OCI-LY1 (cell line): Measurements from ENCODE around the gene CNTN2.

Source experiments
- H2AFZ ChIP-seq: fragments of 200-600 bp; sonication (generic), shearing (Covaris generic); 2 replicates; pipeline ENCODE4 v1.6.0; 2014; ENCODE audit warnings: antibody characterized with exemption, mild to moderate bottlenecking, low read length
- H3F3A ChIP-seq: fragments of 200-600 bp; sonication (generic), shearing (Covaris generic); 2 replicates; pipeline ENCODE4 v1.6.0; 2014; ENCODE audit warnings: mild to moderate bottlenecking, antibody characterized with exemption, low read length, moderate library complexity; ENCODE audit not compliant: insufficient read depth
- H3K27ac ChIP-seq: fragments of 200-600 bp; sonication (generic); 2 replicates; pipeline ENCODE4 v1.5.1; 2014; ENCODE audit warnings: low read length, mixed run types, mild to moderate bottlenecking, low read depth; ENCODE audit not compliant: poor library complexity, severe bottlenecking
- H3K27me3 ChIP-seq: fragments of 200-600 bp; sonication (generic); 2 replicates; pipeline ENCODE4 v1.6.0; 2014; ENCODE audit warnings: antibody characterized with exemption, mild to moderate bottlenecking, low read length, moderate library complexity; ENCODE audit not compliant: insufficient read depth
- H3K36me3 ChIP-seq: fragments of 200-600 bp; sonication (generic); 2 replicates; pipeline ENCODE4 v1.6.1; 2014; ENCODE audit warnings: mild to moderate bottlenecking, antibody characterized with exemption, low read length, moderate library complexity, mixed read lengths; ENCODE audit not compliant: insufficient read depth
- H3K4me1 ChIP-seq: fragments of 200-600 bp; sonication (generic); 2 replicates; pipeline ENCODE4 v1.5.1; 2014; ENCODE audit warnings: mild to moderate bottlenecking, low read length, moderate library complexity; ENCODE audit not compliant: insufficient read depth, severe bottlenecking
- H3K4me2 ChIP-seq: fragments of 200-600 bp; sonication (generic), shearing (Covaris generic); 2 replicates; pipeline ENCODE4 v1.6.1; 2014; ENCODE audit warnings: low read length
- H3K4me3 ChIP-seq: fragments of 200-600 bp; sonication (generic); 2 replicates; pipeline ENCODE4 v1.5.1; 2014; ENCODE audit warnings: low read length, low read depth, mild to moderate bottlenecking, mixed read lengths; ENCODE audit not compliant: poor library complexity, severe bottlenecking
- H3K79me2 ChIP-seq: fragments of 200-600 bp; shearing (Covaris generic); 2 replicates; pipeline ENCODE4 v1.6.1; 2016; ENCODE audit warnings: mixed run types, low read length, mixed read lengths; ENCODE audit not compliant: insufficient read depth
- H3K9ac ChIP-seq: fragments of 200-600 bp; sonication (generic), shearing (Covaris generic); 2 replicates; pipeline ENCODE4 v1.6.1; 2014; ENCODE audit warnings: mild to moderate bottlenecking, low read length, mixed read lengths
- H3K9me2 ChIP-seq: fragments of 200-600 bp; sonication (generic), shearing (Covaris generic); 2 replicates; pipeline ENCODE4 v1.6.1; 2014; ENCODE audit warnings: low read depth, mild to moderate bottlenecking, low read length, mixed read lengths
- H3K9me3 ChIP-seq: fragments of 200-600 bp; shearing (Covaris generic); 2 replicates; pipeline ENCODE4 v1.6.1; 2014; ENCODE audit warnings: low read length, mixed read lengths
- H4K20me1 ChIP-seq: fragments of 200-600 bp; sonication (generic), shearing (Covaris generic); 2 replicates; pipeline ENCODE4 v1.6.0; 2016; ENCODE audit warnings: mild to moderate bottlenecking, low read length; ENCODE audit not compliant: insufficient read depth
- CTCF ChIP-seq: fragments of 200-600 bp; sonication (generic), shearing (Covaris generic); IDR thresholded peaks from 2 replicates; pipeline ENCODE4 v1.5.1; 2017; ENCODE audit warnings: mild to moderate bottlenecking, antibody characterized with exemption, low read length, moderate library complexity, mixed read lengths
- EZH2 ChIP-seq: fragments of 200-600 bp; sonication (generic), shearing (Covaris generic); IDR thresholded peaks from 2 replicates; pipeline ENCODE4 v1.8.0; 2017; ENCODE audit warnings: borderline replicate concordance, mixed run types, mild to moderate bottlenecking, antibody characterized with exemption, low read length, moderate library complexity, mixed read lengths

Gene CNTN2

GRCh38 chr1:205028924-205029323 lies 14.1 kb upstream of the CNTN2 start:
- H3F3A ChIP-seq: no peaks in the 10 kb centered on the region
- no peaks in the 10 kb centered on the region for H3K9me3 ChIP-seq
- H3K4me2 ChIP-seq: no peak overlapping the region
- no peaks in the 10 kb centered on the region for H3K27me3 ChIP-seq
- H4K20me1 ChIP-seq: no peaks in the 10 kb centered on the region
- no peaks in the 10 kb centered on the region for H3K9me2 ChIP-seq
- H3K27ac ChIP-seq: no peak overlapping the region
- H2AFZ ChIP-seq: no peak overlapping the region
- H3K4me1 ChIP-seq: no peaks in the 10 kb centered on the region
- H3K9ac ChIP-seq: no peak overlapping the region
- TF ChIP-seq CTCF: no peak
- no peak for TF ChIP-seq EZH2
- H3K4me3 ChIP-seq: no peak overlapping the region
- H3K36me3 ChIP-seq: no peaks in the 10 kb centered on the region
- no peaks in the 10 kb centered on the region for H3K79me2 ChIP-seq

- no peaks in the 10 kb centered on the region for H3K27me3 ChIP-seq
- no peak overlapping the region for H3K4me3 ChIP-seq
- H3K4me1 ChIP-seq: no peaks in the 10 kb centered on the region
- H4K20me1 ChIP-seq: no peaks in the 10 kb centered on the region
- H3K9ac ChIP-seq: no peak overlapping the region
- no peak overlapping the region for H3K27ac ChIP-seq
- no peaks in the 10 kb centered on the region for H3K79me2 ChIP-seq
- no peaks in the 10 kb centered on the region for H3K9me2 ChIP-seq
- no peaks in the 10 kb centered on the region for H3F3A ChIP-seq
- no peak overlapping the region for H3K4me2 ChIP-seq
- H2AFZ ChIP-seq: no peak overlapping the region
- TF ChIP-seq EZH2 (no peak), CTCF (no peak)
- no peaks in the 10 kb centered on the region for H3K9me3 ChIP-seq
- no peaks in the 10 kb centered on the region for H3K36me3 ChIP-seq
Observed at GRCh38 chr1:205030241-205030640, 12.8 kb upstream of the CNTN2 start.

- Histone ChIP-seq H3F3A (no peaks in the 10 kb centered on the region), H3K36me3 (no peaks in the 10 kb centered on the region), H3K4me2 (no peak overlapping the region), H2AFZ (no peak overlapping the region), H3K79me2 (no peaks in the 10 kb centered on the region), H3K27ac (no peak overlapping the region), H3K27me3 (no peaks in the 10 kb centered on the region), H4K20me1 (no peaks in the 10 kb centered on the region), H3K4me3 (no peak overlapping the region), H3K9me2 (no peaks in the 10 kb centered on the region), H3K9ac (no peak overlapping the region), H3K9me3 (no peaks in the 10 kb centered on the region), H3K4me1 (no peaks in the 10 kb centered on the region)
- TF ChIP-seq CTCF: no peak
Observed at GRCh38 chr1:205030896-205031295, 12.1 kb upstream of the CNTN2 start.
